BE2C (cell line): ENCODE results near the gene FOXK2.

Source experiments
- DNase-seq: peaks from one replicate; pipeline ENCODE4 v3.0.0-alpha.2; 2020
- H3K27me3 ChIP-seq: fragments of 250-450 bp; sonication (Bioruptor Pico); 2 replicates; pipeline ENCODE4 v1.5.1; 2020; ENCODE audit warnings: mild to moderate bottlenecking
- H3K36me3 ChIP-seq: fragments of 250-450 bp; sonication (Bioruptor Pico); 2 replicates; pipeline ENCODE4 v1.5.1; 2020; ENCODE audit warnings: mild to moderate bottlenecking
- H3K4me1 ChIP-seq: fragments of 250-450 bp; sonication (Bioruptor Pico); 2 replicates; pipeline ENCODE4 v1.5.1; 2020
- H3K4me3 ChIP-seq: 2 replicates; pipeline ENCODE4 v1.5.1; 2011; ENCODE audit warnings: low read depth, low read length
- H3K9me3 ChIP-seq: fragments of 250-450 bp; sonication (Bioruptor Pico); 2 replicates; pipeline ENCODE4 v1.5.1; 2020
- CTCF ChIP-seq: IDR thresholded peaks from 2 replicates; pipeline ENCODE4 v1.5.1; 2012; ENCODE audit warnings: mild to moderate bottlenecking, low read depth, low read length

Gene FOXK2

GRCh38 chr17:82616021-82616711 lies 96.6 kb downstream of the FOXK2 start:
- H3K36me3 ChIP-seq, result peaks cover 66% of the 10 kb centered on the region
- no peaks in the 10 kb centered on the region for H3K9me3 ChIP-seq
- H3K4me1 ChIP-seq, result peaks cover 5% of the 10 kb centered on the region
- TF ChIP-seq CTCF, result no peak
- no peak overlapping the region for H3K4me3 ChIP-seq
- H3K27me3 ChIP-seq, result no peaks in the 10 kb centered on the region
- DNase-seq, result no peak

GRCh38 chr17:82619211-82619610 lies 99.7 kb downstream of the FOXK2 start:
- Histone ChIP-seq H3K4me3 (no peak overlapping the region), H3K9me3 (no peaks in the 10 kb centered on the region), H3K4me1 (no peaks in the 10 kb centered on the region), H3K27me3 (no peaks in the 10 kb centered on the region), H3K36me3 (peaks cover 74% of the 10 kb centered on the region)
- TF ChIP-seq CTCF, result no peak
- no peak for DNase-seq

GRCh38 chr17:82619641-82620040 lies 100.1 kb downstream of the FOXK2 start:
- Histone ChIP-seq H3K27me3 (no peaks in the 10 kb centered on the region), H3K4me1 (no peaks in the 10 kb centered on the region), H3K4me3 (no peak overlapping the region), H3K36me3 (peaks cover 75% of the 10 kb centered on the region), H3K9me3 (no peaks in the 10 kb centered on the region)
- no peak for TF ChIP-seq CTCF
- DNase-seq, result no peak

- H3K4me3 ChIP-seq, result no peak overlapping the region
- no peaks in the 10 kb centered on the region for H3K27me3 ChIP-seq
- H3K9me3 ChIP-seq, result no peaks in the 10 kb centered on the region
- no peaks in the 10 kb centered on the region for H3K4me1 ChIP-seq
- no peak for TF ChIP-seq CTCF
- no peak for DNase-seq
- peaks cover 73% of the 10 kb centered on the region for H3K36me3 ChIP-seq
Measured at GRCh38 chr17:82623707-82624106, 104.2 kb downstream of the FOXK2 start.

- H3K4me1 ChIP-seq, result no peaks in the 10 kb centered on the region
- H3K36me3 ChIP-seq, result peaks cover 60% of the 10 kb centered on the region
- no peak for DNase-seq
- no peak overlapping the region for H3K4me3 ChIP-seq
- no peaks in the 10 kb centered on the region for H3K9me3 ChIP-seq
- H3K27me3 ChIP-seq, result no peaks in the 10 kb centered on the region
- no peak for TF ChIP-seq CTCF
Measured at GRCh38 chr17:82627405-82627804, 107.9 kb downstream of the FOXK2 start.

GRCh38 chr17:82629748-82630147 lies 110.2 kb downstream of the FOXK2 start:
- Histone ChIP-seq H3K36me3 (peaks cover 63% of the 10 kb centered on the region), H3K27me3 (no peaks in the 10 kb centered on the region), H3K4me1 (no peaks in the 10 kb centered on the region), H3K4me3 (no peak overlapping the region), H3K9me3 (no peaks in the 10 kb centered on the region)
- no peak for DNase-seq
- no peak for TF ChIP-seq CTCF
